ENCODE results near the gene ZNF57. TPM values are rescaled to one million over a fixed set of nuclear protein-coding genes. Genes with fewer than 3 reads are reported as not detected.
"Not testable (repeated sequence)": the region's sequence is repeated elsewhere in the genome, so short reads cannot be mapped to it uniquely, and the experiment has no call there.

Gene ZNF57
- total RNA-seq, 5 donors from 2014 or later (not counting 1 experiment from before 2014, with no cell fraction given), result 2.7 to 6.0 (median 3.7) TPM

DNA sequence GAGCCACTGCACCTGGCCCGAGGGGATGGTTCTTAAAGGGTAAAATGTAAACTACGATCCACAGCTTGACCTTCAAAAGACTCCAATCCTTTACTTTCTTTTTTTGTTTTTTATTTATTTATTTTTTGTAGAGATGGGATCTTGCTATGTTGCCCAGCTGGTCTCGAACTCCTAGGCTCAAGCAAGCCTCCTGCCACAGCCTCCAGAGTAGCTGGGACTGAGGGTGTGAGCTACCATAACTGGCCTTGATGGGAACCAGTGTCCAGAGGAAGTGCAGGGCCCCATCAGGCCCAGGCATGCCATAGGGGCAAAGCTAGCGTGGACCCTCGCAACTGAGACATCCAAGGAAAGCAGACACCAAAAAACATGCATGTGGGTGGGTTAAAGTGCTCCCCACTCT is 62.4 kb downstream of the ZNF57 start:
- Mint-ChIP-seq H3K9me3 (no peaks in the 10 kb centered on the region), H3K4me3 (no peak overlapping the region), H3K27me3 (no peaks in the 10 kb centered on the region), H3K36me3 (no peaks in the 10 kb centered on the region), H3K27ac (no peak overlapping the region), H3K4me1 (peaks cover 4 to 7% (median 5%) of the 10 kb centered on the region in 3 donors)
- ATAC-seq (replicated peaks in 1 of 4) (no peak), DNase-seq (no peak)
- peaks cover 0 to 5% of the 10 kb centered on the region in 2 experiments for H3K27me3 ChIP-seq (replicated peaks in 1 of 2; ENCODE audit: control insufficient read depth in 2 of 2, extremely low read depth in 1 of 2, insufficient read depth in 2 of 2, low read length in 1 of 2)
- no peak overlapping the region for H3K27ac ChIP-seq (ENCODE audit: low read length)
- H3K36me3 ChIP-seq (ENCODE audit: control insufficient read depth in 2 of 2, extremely low read depth in 1 of 2, insufficient read depth in 1 of 2, low read length in 1 of 2), result no peaks in the 10 kb centered on the region
- ChIA-PET CTCF (interaction anchor here (0.7 to 2.7 kb wide), 6 partner anchors 13 to 312 kb away, joined by 3 to 12 read pairs (median 6); no protein-coding TSS in a partner anchor), POLR2A (no interaction called here)
- WGBS (ENCODE audit: insufficient coverage), result 95% methylated on average over 3 of the region's 5 CpGs
- peaks cover 0 to 9% of the 10 kb centered on the region in 2 experiments for H3K4me1 ChIP-seq (ENCODE audit: control insufficient read depth in 1 of 2, extremely low read depth in 1 of 2, insufficient read depth in 2 of 2, low read length in 2 of 2)
- no peak overlapping the region for H3K4me3 ChIP-seq (ENCODE audit: control insufficient read depth in 1 of 2, extremely low read depth in 1 of 2, low read length in 1 of 2)
- H3K9me3 ChIP-seq, result no peaks in the 10 kb centered on the region

DNA sequence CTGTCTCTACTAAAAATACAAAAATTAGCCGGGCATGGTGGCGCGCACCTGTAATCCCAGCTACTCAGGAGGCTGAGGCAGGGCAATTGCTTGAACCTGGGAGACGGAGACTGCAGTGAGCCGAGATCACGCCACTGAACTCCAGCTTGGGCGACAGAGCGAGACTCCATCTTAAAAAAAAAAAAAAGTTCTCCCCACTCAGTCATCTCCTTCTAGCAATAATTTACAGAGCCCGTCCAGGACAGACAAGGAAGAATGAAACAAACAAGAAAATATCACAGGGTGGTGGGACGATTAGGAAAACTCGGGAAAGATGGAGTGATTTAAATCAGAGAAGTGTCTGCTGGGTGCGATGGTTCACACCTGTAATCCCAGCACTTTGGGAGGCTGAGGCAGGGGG is 62.9 kb downstream of the ZNF57 start:
- H3K36me3 ChIP-seq (ENCODE audit: control insufficient read depth in 2 of 2, extremely low read depth in 1 of 2, insufficient read depth in 1 of 2, low read length in 1 of 2); H3K27me3 Mint-ChIP-seq; ATAC-seq (replicated peaks in 1 of 4); H3K36me3 Mint-ChIP-seq; H3K4me3 ChIP-seq (ENCODE audit: control insufficient read depth in 1 of 2, extremely low read depth in 1 of 2, low read length in 1 of 2); DNase-seq; POLR2A ChIA-PET; H3K9me3 ChIP-seq; H3K27ac Mint-ChIP-seq; H3K4me3 Mint-ChIP-seq; H3K4me1 Mint-ChIP-seq; H3K27me3 ChIP-seq (replicated peaks in 1 of 2; ENCODE audit: control insufficient read depth in 2 of 2, extremely low read depth in 1 of 2, insufficient read depth in 2 of 2, low read length in 1 of 2); H3K9me3 Mint-ChIP-seq; H3K27ac ChIP-seq (ENCODE audit: low read length): not testable (repeated sequence)
- 100% methylated on average over 2 of the region's 12 CpGs for WGBS (ENCODE audit: insufficient coverage)
- CTCF ChIA-PET, result interaction anchor here in 1 of 2 donors (1.4 kb wide), 1 partner anchor 13 kb away, joined by 3 read pairs; no protein-coding TSS in a partner anchor
- H3K4me1 ChIP-seq (ENCODE audit: control insufficient read depth in 1 of 2, extremely low read depth in 1 of 2, insufficient read depth in 2 of 2, low read length in 2 of 2), result peaks cover 0 to 11% of the 10 kb centered on the region in 2 experiments

DNA sequence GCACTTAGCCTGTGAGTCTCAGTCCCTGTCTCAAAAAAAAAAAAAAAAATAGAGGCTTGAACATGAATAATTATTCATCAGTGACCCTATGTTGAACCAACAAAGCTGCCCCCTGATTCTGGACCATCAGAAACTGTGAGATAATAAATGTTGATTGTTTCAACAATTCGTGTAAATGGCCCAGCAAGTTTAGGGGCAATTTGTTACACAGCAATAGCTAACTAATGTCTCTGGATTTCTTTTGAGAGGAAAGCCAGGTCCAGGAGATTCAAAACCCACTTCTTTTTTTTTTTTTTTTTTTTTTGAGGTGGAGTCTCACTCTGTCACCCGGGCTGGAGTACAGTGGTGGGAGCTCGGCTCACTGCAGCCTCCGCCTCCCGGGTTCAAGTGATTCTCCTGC is 64.1 kb downstream of the ZNF57 start:
- no peak overlapping the region for H3K4me3 Mint-ChIP-seq
- POLR2A ChIA-PET, result interaction anchor here in 1 of 2 donors (0.7 kb wide), 1 partner anchor 667 kb away, joined by 15 read pairs; no protein-coding TSS in a partner anchor
- Histone ChIP-seq H3K4me1 (ENCODE audit: control insufficient read depth in 1 of 2, extremely low read depth in 1 of 2, insufficient read depth in 2 of 2, low read length in 2 of 2) (peaks cover 3 to 11% of the 10 kb centered on the region in 2 experiments), H3K9me3 (no peaks in the 10 kb centered on the region), H3K27ac (ENCODE audit: low read length) (no peak overlapping the region), H3K36me3 (ENCODE audit: control insufficient read depth in 2 of 2, extremely low read depth in 1 of 2, insufficient read depth in 1 of 2, low read length in 1 of 2) (no peaks in the 10 kb centered on the region), H3K27me3 (replicated peaks in 1 of 2; ENCODE audit: control insufficient read depth in 2 of 2, extremely low read depth in 1 of 2, insufficient read depth in 2 of 2, low read length in 1 of 2) (peaks cover 0 to 5% of the 10 kb centered on the region in 2 experiments), H3K4me3 (ENCODE audit: control insufficient read depth in 1 of 2, extremely low read depth in 1 of 2, low read length in 1 of 2) (no peak overlapping the region)
- ATAC-seq (replicated peaks in 1 of 4), result no peak
- no peaks in the 10 kb centered on the region for H3K36me3 Mint-ChIP-seq
- 100% methylated on average over 4 of the region's 5 CpGs for WGBS (ENCODE audit: insufficient coverage)
- no peak for DNase-seq
- H3K27me3 Mint-ChIP-seq, result no peaks in the 10 kb centered on the region
- CTCF ChIA-PET, result interaction anchor here (0.7 to 1.6 kb wide), 2 partner anchors 139 to 141 kb away, joined by 3 to 5 read pairs; no protein-coding TSS in a partner anchor
- no peak overlapping the region for H3K27ac Mint-ChIP-seq
- no peaks in the 10 kb centered on the region for H3K9me3 Mint-ChIP-seq
- H3K4me1 Mint-ChIP-seq, result peaks cover 4 to 13% (median 5%) of the 10 kb centered on the region in 3 donors

DNA sequence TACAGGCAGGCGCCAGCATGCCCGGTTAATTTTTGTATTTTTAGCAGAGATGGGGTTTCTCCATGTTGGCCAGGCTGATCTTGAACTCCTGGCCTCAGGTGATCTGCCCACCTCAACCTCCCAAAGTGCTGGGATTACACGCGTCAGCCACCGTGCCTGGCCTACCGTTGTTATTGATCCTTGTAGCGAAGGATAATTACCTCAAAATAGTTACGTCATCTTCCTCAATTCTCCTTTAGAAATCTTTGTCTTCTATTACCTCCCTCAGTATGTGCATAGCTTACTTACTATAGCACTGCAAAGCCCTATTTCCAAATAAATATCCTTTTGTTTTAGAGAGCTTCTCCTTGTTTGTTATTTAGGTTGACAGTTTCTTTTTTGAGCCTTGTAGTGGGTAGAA is 67.2 kb downstream of the ZNF57 start:
- no peak for ATAC-seq (replicated peaks in 1 of 4)
- CTCF ChIA-PET, result no interaction called here
- Mint-ChIP-seq H3K27me3 (peaks cover 0 to 2% of the 10 kb centered on the region in 2 donors), H3K4me1 (peaks cover 0 to 6% (median 0%) of the 10 kb centered on the region in 3 donors), H3K27ac (no peak overlapping the region), H3K4me3 (no peak overlapping the region), H3K9me3 (no peaks in the 10 kb centered on the region), H3K36me3 (no peaks in the 10 kb centered on the region)
- Histone ChIP-seq H3K4me1 (ENCODE audit: control insufficient read depth in 1 of 2, extremely low read depth in 1 of 2, insufficient read depth in 2 of 2, low read length in 2 of 2) (peaks cover 2 to 3% of the 10 kb centered on the region in 2 experiments), H3K4me3 (ENCODE audit: control insufficient read depth in 1 of 2, extremely low read depth in 1 of 2, low read length in 1 of 2) (no peak overlapping the region), H3K36me3 (ENCODE audit: control insufficient read depth in 2 of 2, extremely low read depth in 1 of 2, insufficient read depth in 1 of 2, low read length in 1 of 2) (no peaks in the 10 kb centered on the region), H3K9me3 (no peaks in the 10 kb centered on the region), H3K27ac (ENCODE audit: low read length) (no peak overlapping the region), H3K27me3 (replicated peaks in 1 of 2; ENCODE audit: control insufficient read depth in 2 of 2, extremely low read depth in 1 of 2, insufficient read depth in 2 of 2, low read length in 1 of 2) (peaks cover 0 to 4% of the 10 kb centered on the region in 2 experiments)
- POLR2A ChIA-PET, result no interaction called here
- WGBS (ENCODE audit: insufficient coverage), result 96% methylated on average over 4 of the region's 8 CpGs
- DNase-seq, result no peak

Other genes with a start within 250 kb of the ZNF57 start
- gene GNG7, start 198.2 kb upstream of the ZNF57 start, total RNA-seq, result 1 to 10 TPM; 4.5 to 7.2 (median 5.7) TPM
- gene DIRAS1, start 179.6 kb upstream of the ZNF57 start, total RNA-seq, result under 1 TPM; 0.53 to 0.70 (median 0.60) TPM
- gene SLC39A3, start 160.9 kb upstream of the ZNF57 start, total RNA-seq, result 10 to 100 TPM; 13.2 to 24.5 (median 19.6) TPM
- gene SGTA, start 117.7 kb upstream of the ZNF57 start, total RNA-seq, result 10 to 100 TPM; 28.9 to 42.5 (median 36.7) TPM
- gene THOP1, start 115.4 kb upstream of the ZNF57 start, total RNA-seq, result 10 to 100 TPM; 30.8 to 46.6 (median 41.9) TPM
- gene ZNF554, start 81.1 kb upstream of the ZNF57 start, total RNA-seq, result 1 to 10 TPM; 5.5 to 9.0 (median 7.5) TPM
- gene ZNF555, start 59.5 kb upstream of the ZNF57 start, total RNA-seq, result 10 to 100 TPM in 1 of 5 donors, 1 to 10 TPM in 4; 3.7 to 10.9 (median 6.7) TPM
- not detected for gene ZNF556, start 33.6 kb upstream of the ZNF57 start, total RNA-seq
- gene ZNF77, start 44.0 kb downstream of the ZNF57 start, total RNA-seq, result 1 to 10 TPM; 4.1 to 6.5 (median 4.8) TPM
- gene TLE6, start 76.6 kb downstream of the ZNF57 start, total RNA-seq, result under 1 TPM in 3 of 5 donors, not detected in 2; 0.36 to 0.61 (median 0.50) TPM
- 10 to 100 TPM; 16.7 to 29.7 (median 21.5) TPM for gene TLE2, start 128.4 kb downstream of the ZNF57 start, total RNA-seq
- gene TLE5, start 161.6 kb downstream of the ZNF57 start, total RNA-seq, result 1,000 to 10,000 TPM in 3 of 5 donors, 100 to 1,000 TPM in 2; 777 to 1,202 (median 1,047) TPM
- 1 to 10 TPM; 2.3 to 6.3 (median 4.0) TPM for gene GNA11, start 193.4 kb downstream of the ZNF57 start, total RNA-seq
- gene GNA15, start 235.1 kb downstream of the ZNF57 start, total RNA-seq, result 10 to 100 TPM in 1 of 5 donors, 1 to 10 TPM in 4; 1.8 to 13.2 (median 2.8) TPM